ENCODE measurements around the gene KAZALD1. TPM values are rescaled to one million over a fixed set of nuclear protein-coding genes. Genes with fewer than 3 reads are reported as not detected.

KAZALD1 gene
- total RNA-seq, 1 experiment from 2014 or later, result 12.5 TPM

DNA sequence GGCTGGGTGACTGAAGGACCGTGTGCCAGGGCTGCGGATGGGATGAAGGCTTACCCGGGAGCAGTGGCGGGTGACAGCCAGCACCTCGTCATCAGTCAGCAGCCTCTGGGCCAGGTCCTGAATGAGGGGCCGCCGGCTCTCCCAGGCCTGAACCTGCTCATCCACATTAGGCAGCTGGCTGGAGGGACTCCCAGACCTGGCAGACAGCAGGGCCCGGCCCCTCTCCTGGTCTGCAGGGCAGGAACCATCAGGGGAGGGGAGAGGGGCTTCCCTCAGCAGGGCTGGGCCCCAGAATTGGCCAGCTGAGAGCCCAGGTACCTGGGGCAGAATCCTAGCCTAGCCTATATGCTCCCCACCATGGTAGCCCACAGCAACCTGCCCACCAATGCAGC is 46.2 kb upstream of the KAZALD1 start:
- TF ChIP-seq, protein P1, sequence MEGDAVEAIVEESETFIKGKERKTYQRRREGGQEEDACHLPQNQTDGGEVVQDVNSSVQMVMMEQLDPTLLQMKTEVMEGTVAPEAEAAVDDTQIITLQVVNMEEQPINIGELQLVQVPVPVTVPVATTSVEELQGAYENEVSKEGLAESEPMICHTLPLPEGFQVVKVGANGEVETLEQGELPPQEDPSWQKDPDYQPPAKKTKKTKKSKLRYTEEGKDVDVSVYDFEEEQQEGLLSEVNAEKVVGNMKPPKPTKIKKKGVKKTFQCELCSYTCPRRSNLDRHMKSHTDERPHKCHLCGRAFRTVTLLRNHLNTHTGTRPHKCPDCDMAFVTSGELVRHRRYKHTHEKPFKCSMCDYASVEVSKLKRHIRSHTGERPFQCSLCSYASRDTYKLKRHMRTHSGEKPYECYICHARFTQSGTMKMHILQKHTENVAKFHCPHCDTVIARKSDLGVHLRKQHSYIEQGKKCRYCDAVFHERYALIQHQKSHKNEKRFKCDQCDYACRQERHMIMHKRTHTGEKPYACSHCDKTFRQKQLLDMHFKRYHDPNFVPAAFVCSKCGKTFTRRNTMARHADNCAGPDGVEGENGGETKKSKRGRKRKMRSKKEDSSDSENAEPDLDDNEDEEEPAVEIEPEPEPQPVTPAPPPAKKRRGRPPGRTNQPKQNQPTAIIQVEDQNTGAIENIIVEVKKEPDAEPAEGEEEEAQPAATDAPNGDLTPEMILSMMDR (conservative IDR thresholded peaks at IDR 0.05; ENCODE audit: low read depth, low read length), result no peak
- no peak for TF ChIP-seq EZH2 (IDR thresholded peaks at IDR 0.05; ENCODE audit: borderline replicate concordance, low read depth, low read length, poor library complexity, severe bottlenecking)
- Histone ChIP-seq H3K36me3 (ENCODE audit: insufficient read depth, low read length, poor library complexity, severe bottlenecking) (no peaks in the 10 kb centered on the region), H3K4me1 (ENCODE audit: insufficient read depth, low read length, poor library complexity, severe bottlenecking) (peaks cover 7% of the 10 kb centered on the region), H3K27ac (ENCODE audit: low read depth, low read length, poor library complexity, severe bottlenecking) (no peak overlapping the region), H3K27me3 (replicated peaks; ENCODE audit: insufficient read depth, low read depth, low read length, poor library complexity) (no peaks in the 10 kb centered on the region), H3K4me3 (ENCODE audit: low read depth, low read length, poor library complexity, severe bottlenecking) (no peak overlapping the region), H3K9me3 (ENCODE audit: low read depth, low read length, poor library complexity, severe bottlenecking) (no peaks in the 10 kb centered on the region)
- no peak for DNase-seq (ENCODE audit: low spot score)
- ChIA-PET CTCF (interaction anchor here (1.0 to 2.2 kb wide), 3 partner anchors 15 to 21 kb away, joined by 3 to 13 read pairs (median 5); partner anchors contain the start of genes PDZD7 and SFXN3), POLR2A (ENCODE audit: low non-redundant PET) (no interaction called here)
- no TSS peak for BruUV-seq (replicated peaks)
- intact Hi-C loops (cut with micrococcal nuclease; ENCODE audit: unreplicated experiment), result no loop called here

DNA sequence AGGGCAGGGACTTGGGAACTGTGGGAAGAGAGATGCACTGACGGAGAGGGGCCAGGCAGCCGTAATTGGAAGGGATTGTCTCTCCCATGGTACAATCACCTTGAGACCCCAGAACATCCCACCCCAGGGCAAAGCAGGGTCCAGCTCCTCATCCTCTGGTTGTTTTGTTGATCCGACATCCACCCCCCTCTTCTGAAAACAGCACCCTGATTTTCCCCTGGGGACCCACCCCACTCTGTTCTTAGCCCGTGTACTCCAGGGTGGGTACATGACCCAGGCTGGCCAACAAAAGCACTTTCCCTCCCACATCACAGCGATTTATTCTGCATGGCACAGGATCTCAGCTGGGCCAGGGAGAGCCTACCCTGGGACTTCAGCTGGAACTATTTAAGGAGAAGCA is 45.0 kb upstream of the KAZALD1 start:
- Histone ChIP-seq H3K4me3 (ENCODE audit: low read depth, low read length, poor library complexity, severe bottlenecking) (no peak overlapping the region), H3K36me3 (ENCODE audit: insufficient read depth, low read length, poor library complexity, severe bottlenecking) (no peaks in the 10 kb centered on the region), H3K4me1 (ENCODE audit: insufficient read depth, low read length, poor library complexity, severe bottlenecking) (peaks cover 7% of the 10 kb centered on the region), H3K27ac (ENCODE audit: low read depth, low read length, poor library complexity, severe bottlenecking) (no peak overlapping the region), H3K27me3 (replicated peaks; ENCODE audit: insufficient read depth, low read depth, low read length, poor library complexity) (no peaks in the 10 kb centered on the region), H3K9me3 (ENCODE audit: low read depth, low read length, poor library complexity, severe bottlenecking) (no peaks in the 10 kb centered on the region)
- TF ChIP-seq EZH2 (IDR thresholded peaks at IDR 0.05; ENCODE audit: borderline replicate concordance, low read depth, low read length, poor library complexity, severe bottlenecking), result no peak
- TF ChIP-seq, protein P1 (conservative IDR thresholded peaks at IDR 0.05; ENCODE audit: low read depth, low read length), result no peak
- POLR2A ChIA-PET (ENCODE audit: low non-redundant PET), result interaction anchor here (0.7 kb wide), 1 partner anchor 14 kb away, joined by 7 read pairs; the partner anchor contains the start of gene PDZD7
- DNase-seq (ENCODE audit: low spot score), result no peak
- CTCF ChIA-PET, result interaction anchor here (0.6 kb wide), 1 partner anchor 581 kb away, joined by 8 read pairs; no protein-coding TSS in a partner anchor
- BruUV-seq (replicated peaks), result no TSS peak
- intact Hi-C loops (cut with micrococcal nuclease; ENCODE audit: unreplicated experiment), result no loop called here

DNA sequence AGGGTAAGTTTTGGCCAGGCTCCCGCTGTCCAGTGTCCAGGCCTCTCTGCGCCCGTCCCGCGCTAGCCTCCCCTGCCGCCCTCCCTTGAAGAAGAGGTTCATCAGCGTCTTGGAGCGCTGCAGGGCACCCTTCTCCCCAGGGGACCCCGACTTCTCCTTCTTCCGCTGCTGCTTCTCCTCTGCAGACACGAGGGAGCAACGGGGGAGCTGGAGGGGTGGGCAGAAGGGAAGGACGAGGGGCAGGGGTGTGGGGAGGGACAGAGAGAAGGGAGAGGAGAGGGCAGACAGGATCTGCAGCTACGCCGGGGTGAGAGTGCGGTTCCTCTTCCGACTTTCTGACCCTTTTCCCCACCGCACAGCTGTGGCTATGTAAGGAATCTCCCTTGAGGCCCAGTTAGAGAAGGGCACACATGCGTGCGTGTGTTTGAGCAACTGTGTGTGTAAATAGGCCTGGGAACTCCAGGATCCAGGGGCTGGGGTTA is 43.6 kb upstream of the KAZALD1 start:
- ChIA-PET CTCF (interaction anchor here (0.6 to 0.8 kb wide), 3 partner anchors 14 to 464 kb away, joined by 3 to 7 read pairs (median 6); no protein-coding TSS in a partner anchor), POLR2A (ENCODE audit: low non-redundant PET) (no interaction called here)
- intact Hi-C loops (cut with micrococcal nuclease; ENCODE audit: unreplicated experiment), result no loop called here
- BruUV-seq (replicated peaks), result no TSS peak
- H3K4me1 ChIP-seq (ENCODE audit: insufficient read depth, low read length, poor library complexity, severe bottlenecking), result peaks cover 5% of the 10 kb centered on the region
- H3K4me3 ChIP-seq (ENCODE audit: low read depth, low read length, poor library complexity, severe bottlenecking), result no peak overlapping the region
- TF ChIP-seq, protein P1 (conservative IDR thresholded peaks at IDR 0.05; ENCODE audit: low read depth, low read length), result no peak
- TF ChIP-seq EZH2 (IDR thresholded peaks at IDR 0.05; ENCODE audit: borderline replicate concordance, low read depth, low read length, poor library complexity, severe bottlenecking), result no peak
- no peaks in the 10 kb centered on the region for H3K36me3 ChIP-seq (ENCODE audit: insufficient read depth, low read length, poor library complexity, severe bottlenecking)
- DNase-seq (ENCODE audit: low spot score), result no peak
- H3K27me3 ChIP-seq (replicated peaks; ENCODE audit: insufficient read depth, low read depth, low read length, poor library complexity), result no peaks in the 10 kb centered on the region
- no peaks in the 10 kb centered on the region for H3K9me3 ChIP-seq (ENCODE audit: low read depth, low read length, poor library complexity, severe bottlenecking)
- no peak overlapping the region for H3K27ac ChIP-seq (ENCODE audit: low read depth, low read length, poor library complexity, severe bottlenecking)

Measured in A673 (cell line).